GM18951 (cell line): ENCODE results near the gene ATOSB.

Experiments
- POLR2A ChIP-seq: IDR thresholded peaks from 4 replicates; pipeline ENCODE4 v1.6.1; 2011; ENCODE audit warnings: mild to moderate bottlenecking; ENCODE audit not compliant: insufficient read length, insufficient read depth; ENCODE audit errors: extremely low read depth
- in situ Hi-C: fragments of 300-500 bp; cut with MboI; formaldehyde crosslinking; loops from one replicate; pipeline ENCODE4 v1.12.0; 2022; ENCODE audit warnings: low sequenced_read_pairs, mixed read lengths, inconsistent platforms; ENCODE audit not compliant: unreplicated experiment

The ATOSB gene

DNA sequence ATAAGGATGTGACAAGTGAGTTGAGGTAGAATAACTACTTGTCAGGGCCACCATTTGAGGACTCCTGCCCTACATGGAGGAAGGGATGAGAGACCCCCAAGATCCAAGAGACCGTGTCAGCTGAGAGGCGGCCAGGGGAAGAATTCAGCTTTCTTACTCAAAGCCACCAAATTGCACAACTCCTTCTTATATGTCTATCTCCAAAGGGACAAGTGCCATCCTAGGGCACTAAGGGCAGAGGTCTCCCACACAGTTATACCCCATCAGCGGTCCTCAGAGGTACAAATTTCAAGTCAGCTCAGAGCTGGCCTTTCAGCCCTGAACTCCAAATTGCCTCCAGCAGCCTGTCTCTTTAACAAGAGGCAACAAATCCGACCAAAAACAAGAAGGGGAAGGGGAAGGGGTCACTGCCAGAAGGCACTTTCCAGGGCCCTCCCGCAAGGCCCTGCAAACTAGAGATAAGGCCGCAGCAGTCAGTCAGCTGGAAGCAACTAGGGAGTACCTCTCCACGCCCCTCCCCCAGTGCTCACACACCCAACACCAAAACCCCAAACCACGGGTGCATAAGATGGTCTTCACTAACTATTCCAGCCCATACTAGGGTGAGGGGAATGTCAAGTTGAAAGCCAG is 6.6 kb downstream of the ATOSB start:
- in situ Hi-C loops = no loop called here

DNA sequence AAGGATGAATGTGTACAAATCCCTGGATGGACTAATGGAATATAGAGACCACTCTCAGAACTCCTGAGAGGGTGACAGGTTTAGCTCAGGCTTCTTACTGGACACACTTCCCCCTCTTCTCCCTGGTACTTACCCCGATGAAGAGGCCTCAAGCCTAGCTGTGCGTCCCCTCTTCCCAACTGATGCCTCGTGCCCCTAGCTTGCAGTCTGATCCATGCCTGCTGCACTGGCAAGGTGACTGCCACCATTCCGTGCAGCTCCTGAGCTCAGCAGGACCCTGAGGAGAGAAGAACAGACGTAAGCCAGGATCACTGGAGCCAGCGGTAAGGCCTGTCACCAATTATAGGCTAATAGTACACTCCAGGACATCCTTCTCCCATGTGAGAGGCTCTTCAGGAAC is 7.2 kb downstream of the ATOSB start:
- TF ChIP-seq POLR2A = no peak

More for the DNA sequence above, 6.6 kb downstream of the ATOSB start:
- no peak for TF ChIP-seq POLR2A

DNA sequence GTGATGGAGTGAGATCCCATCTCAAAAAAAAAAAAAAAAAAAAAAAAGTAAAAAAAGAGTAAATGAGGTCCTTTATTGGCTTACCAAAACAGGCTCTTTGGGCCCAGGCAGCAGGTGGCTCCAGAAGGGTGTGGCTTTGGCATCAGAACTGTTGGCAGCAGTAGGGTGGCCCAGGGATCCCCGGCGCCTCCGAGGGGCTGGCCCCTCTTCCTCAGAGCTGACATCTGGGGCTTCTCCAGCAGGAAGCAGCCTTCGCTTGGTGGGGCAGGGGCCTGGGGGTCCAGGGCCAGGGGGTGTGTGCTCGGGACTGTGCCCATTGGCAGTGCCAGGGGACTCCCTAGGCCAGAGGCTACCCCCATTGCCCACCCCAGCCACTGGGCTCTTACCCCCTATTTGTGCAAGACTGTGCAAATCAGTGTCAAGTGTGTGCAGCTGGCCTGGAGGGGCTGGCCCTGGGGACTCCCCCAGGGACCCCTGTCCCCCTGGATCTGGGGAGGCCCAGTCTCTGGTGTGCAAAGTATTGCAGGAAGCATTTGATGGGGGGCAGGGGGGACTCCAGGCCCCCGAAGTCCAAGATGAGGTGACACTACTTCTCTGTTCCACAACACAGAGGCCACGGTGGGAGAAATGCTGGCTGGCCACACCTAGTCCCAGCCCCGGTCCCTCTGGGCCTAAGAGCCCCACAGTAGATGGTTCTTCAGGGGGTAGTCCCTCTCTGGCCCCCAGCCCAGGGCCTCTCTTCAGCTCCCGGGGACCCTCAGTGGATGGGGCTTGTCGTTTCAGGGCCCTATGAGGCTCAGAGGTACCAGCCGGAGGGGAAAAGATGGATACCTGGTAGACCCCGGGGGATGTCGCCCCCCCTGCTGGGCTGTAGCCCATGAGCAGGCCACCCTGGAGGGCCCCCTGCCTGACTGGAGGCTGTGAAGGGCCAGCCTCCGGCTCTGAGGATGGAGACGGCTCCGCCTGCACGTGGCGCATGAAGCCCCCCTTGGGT is 8.1 kb downstream of the ATOSB start:
- in situ Hi-C loops = no loop called here

More for the DNA sequence above, 7.2 kb downstream of the ATOSB start:
- in situ Hi-C loops = no loop called here

DNA sequence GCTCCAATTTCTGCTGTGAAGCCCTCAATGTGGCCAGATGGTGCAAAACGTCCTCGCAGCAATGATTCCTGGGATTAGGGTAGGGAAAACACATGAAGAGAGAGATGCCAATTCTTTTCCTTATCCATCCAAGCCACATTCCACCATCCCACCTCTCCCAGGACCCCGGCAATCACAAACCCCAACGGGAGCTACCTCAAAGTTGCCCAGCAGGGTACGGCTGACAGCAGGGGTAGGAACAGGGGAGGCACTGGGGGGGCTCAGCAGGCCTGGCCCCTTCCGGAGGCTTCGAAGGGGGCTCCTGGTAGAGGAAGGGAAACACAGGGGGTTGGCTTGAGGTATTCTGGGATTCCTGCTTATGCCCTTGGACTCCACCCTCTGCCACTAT is 9.3 kb downstream of the ATOSB start:
- TF ChIP-seq POLR2A = no peak

More for the DNA sequence above, 8.1 kb downstream of the ATOSB start:
- TF ChIP-seq POLR2A = no peak

DNA sequence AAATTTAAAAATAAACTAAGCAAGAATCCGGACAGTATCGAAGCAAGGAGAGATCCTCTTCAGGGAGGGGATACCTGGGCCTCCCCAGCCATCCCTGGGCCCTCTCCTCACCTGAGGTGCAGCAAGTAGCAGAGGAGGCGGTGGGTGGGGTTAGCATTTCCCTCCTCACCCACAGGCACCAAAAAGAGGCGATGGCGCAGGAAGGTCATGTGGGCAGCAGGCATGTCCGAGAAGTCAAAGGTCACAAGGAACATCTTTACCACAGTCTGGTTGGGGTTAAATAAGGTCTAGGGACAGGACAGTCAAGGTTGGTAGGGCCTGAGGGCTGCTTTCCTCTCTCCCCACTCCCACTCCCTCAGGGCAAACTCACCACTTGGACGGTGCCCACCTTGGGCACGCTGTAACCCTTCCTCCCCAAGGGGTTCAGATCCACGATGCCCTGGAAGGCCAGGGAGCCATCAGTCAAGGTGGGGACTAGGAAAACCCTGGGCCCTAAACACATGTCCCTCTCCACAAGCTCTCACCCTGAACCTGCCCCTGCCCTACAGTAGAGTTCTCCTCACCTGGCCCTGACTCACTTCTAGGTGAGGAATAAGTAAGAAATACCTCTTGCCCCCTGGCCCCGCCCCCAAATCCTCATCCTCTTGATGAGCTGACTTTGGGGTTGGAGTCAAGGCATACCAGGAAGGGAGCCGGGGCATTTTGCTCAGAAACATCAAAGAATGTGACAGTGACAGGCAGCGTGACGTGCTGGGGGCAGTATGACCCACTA is 9.9 kb downstream of the ATOSB start:
- no peak for TF ChIP-seq POLR2A
- in situ Hi-C loops = no loop called here

More for the DNA sequence above, 9.3 kb downstream of the ATOSB start:
- in situ Hi-C loops = no loop called here

DNA sequence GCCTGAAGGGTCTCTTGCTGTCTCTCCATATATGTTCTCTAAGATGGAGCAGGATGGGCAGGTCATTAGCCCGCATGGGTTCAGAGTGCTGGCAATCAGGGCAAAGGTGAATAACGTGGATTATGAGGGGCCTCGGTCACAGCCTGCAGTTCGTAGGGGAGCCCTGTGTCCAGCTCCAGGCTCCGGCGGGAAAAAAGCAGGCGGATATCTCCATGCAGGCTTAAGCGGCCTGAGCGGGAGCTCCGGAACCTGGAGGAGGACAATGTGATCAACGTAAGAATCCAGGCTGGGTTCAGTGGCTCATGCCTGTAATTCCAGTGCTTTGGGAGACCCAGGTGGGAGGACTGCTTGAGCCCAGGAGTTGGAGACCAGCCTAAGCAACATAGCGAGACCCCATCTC is 10.5 kb downstream of the ATOSB start:
- in situ Hi-C loops = no loop called here
- no peak for TF ChIP-seq POLR2A

DNA sequence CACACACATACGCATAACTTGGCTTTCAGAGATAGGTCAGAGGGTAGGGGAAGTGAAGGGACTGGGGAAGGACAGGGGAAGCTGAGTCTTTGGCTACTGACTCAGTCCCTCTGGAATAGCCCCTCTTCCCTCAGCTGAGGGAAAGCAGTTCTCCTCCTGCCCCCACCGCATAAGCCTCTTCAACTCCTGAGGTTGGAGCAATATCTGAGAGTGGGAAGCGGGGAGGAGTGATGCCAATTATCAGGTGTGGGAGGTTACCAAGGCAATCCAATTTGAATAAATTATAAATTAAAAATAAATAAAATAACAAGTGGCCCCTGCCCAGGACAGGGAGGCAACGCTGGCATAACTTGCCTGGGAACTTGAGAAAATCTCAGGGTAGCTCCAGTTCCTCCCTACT is 11.1 kb downstream of the ATOSB start:
- no peak for TF ChIP-seq POLR2A
- in situ Hi-C loops = no loop called here

DNA sequence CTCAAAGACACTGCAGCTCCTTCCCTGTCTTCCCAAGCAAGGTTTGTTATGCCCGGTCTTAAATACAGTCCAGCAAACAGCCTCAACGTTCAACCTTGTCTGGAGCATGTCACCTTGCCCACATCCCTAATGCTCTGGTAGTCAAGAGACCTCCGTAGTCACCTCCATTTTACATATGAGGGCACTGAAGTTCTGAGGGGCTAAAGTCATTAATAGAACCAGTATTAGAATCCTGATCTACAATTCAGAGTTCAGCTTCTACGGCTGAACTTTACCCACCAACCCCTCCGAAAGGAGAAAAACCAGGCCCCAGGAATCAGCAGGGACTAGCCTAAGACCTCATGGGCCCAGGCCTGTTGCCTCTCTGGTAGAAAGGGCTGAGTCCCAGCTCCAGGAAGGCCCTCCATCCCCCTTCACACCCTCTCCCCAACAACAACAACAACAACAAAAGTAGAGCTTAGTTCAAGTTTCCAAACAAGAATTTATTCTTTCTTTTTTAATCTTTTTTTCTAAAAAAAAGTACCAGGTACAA is 11.9 kb downstream of the ATOSB start:
- in situ Hi-C loops = no loop called here
- TF ChIP-seq POLR2A = no peak

DNA sequence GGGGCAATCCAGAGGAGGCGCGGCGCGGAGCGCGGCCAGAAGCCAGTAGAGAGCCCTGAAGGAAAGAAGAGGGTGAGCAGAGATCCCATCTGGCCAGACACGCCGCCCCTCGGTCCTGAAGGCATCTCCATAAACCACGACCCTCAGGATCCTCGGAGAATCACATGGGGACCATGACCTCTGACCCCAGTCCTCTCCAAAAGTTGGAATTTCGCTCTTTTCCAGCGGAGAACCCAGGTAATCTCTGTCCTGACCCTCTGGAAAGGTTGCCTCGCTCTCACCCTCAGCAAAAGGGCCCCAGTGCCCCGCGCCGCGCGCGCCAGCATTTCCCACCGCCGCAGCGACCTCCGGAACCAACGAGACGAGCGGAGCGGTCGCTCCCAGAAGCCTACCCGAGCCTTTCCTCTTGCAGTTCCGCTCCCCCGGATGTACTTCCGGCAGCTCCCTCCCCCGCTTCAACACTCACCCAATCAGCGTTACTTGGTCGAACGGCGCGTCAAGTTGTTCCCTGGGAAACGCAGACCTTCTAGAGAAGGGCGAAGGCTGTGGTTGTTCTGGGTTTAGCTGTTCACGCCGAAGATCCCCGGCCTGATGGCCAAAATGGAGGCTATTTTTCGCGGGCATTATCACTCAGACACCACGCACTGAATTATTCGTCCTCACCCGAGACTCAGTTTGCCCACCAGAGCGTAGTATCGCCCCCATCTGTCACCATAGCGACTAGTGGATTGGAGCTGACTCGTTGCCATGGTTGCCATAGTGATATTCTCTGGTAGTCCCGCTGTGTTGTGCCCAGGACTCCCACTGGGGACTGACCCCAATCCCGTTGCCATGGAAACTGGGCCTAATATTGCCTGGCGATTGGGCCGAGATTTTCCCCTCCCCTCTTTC is 12.6 kb downstream of the ATOSB start, which contains the start of gene STOML2:
Gene STOML2, minus strand, starts transcription at position 363 of the 891 bp plus-strand sequence. Its CDS starts 37 bp downstream, at position 326.
- peak; percentile 78 for TF ChIP-seq POLR2A
- in situ Hi-C loops = no loop called here

DNA sequence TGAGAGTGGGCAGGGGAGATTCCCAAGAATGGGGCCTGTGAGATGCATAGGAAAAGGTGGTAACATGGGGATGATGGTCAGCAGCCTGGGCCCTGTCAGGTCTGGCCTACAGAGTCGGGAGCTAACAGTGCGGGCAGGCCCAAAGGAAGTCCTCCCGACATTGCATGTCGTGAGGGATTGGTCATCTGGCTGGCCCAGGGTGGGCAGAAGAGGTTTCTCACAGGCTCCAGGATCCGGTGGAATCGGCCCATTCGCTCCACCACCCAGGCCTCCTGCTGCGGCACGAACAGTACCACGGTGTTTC is 13.2 kb downstream of the ATOSB start:
- TF ChIP-seq POLR2A = no peak
- in situ Hi-C loops = no loop called here

DNA sequence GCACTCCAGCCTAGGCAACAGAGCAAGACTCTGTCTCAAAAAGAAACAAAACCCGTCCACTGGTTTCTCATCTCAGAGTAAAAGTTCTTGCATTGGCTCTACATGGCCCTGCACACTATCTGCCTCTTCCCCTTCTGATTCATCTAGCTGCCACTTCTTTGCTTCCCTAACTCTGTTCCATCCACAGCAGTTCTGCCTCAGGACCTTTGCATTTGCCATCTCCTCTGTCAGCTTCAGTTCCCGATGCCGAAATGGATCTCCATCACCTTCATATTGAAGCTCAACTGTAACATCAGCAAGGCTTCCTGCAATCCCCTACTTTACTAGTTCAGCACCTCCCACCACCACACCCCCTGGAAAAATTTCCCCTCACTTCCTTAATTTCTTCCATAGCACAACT is 18.1 kb downstream of the ATOSB start:
- in situ Hi-C loops = no loop called here
- TF ChIP-seq POLR2A = no peak
